GM18507 (cell line): Measurements from ENCODE around the gene HOXA9.

ENCODE experiments used
- DNase-seq: peaks from one replicate; pipeline ENCODE4 v3.0.0; 2011; ENCODE audit warnings: low read depth; ENCODE audit not compliant: insufficient read length; ENCODE audit errors: extremely low spot score
- FAIRE-seq: peaks from 2 replicates; lab custom pipeline; 2011; peaks lifted over from hg19 to GRCh38; lab: Jason Lieb, UNC

HOXA9 gene

DNA sequence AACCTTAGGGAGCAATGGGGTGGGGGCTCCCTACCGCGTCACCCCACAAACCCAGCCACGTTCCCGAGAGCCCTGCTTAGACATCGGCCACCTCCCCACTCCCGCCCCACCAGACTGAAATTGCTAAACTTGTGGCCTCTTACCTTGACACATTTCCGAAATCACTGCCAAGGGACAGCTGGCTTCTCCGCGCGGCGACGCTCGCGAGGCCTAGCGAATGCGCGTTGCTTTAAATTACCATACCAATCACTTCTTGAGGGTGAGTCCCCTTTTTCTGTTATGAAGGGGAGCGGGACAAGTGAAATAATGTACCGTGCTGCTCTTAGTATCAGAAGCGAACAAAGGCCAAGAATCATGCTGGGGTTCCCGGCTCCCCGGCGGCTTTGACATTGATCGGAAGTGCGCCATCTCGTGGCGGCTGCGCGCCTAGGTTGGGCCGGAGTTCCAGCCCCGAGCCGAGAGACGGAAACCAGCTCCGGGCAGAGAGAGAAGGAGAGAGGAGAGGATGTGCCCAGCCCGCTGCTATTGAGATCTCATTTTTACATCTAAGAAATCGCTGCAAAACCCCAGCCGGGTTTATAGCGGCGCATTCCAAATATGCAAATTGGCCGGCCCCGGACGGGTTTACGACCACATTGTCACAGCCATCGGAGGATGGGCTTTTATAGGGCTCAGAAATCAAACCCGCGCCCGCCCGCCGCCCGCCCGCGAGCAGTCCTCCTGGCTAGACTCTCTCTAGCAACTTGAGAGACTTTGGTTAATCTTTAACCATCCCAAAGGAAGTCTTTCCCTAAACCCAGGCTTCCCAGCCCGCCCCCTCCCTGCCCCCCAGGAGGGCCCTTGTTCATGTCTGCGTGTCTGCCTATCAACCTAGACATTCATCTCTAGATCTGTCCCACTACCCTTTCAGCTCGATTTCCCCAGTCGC, 14.4 kb upstream of the HOXA9 start:
- FAIRE-seq (peak; percentile 65), DNase-seq (peak; percentile 53)

DNA sequence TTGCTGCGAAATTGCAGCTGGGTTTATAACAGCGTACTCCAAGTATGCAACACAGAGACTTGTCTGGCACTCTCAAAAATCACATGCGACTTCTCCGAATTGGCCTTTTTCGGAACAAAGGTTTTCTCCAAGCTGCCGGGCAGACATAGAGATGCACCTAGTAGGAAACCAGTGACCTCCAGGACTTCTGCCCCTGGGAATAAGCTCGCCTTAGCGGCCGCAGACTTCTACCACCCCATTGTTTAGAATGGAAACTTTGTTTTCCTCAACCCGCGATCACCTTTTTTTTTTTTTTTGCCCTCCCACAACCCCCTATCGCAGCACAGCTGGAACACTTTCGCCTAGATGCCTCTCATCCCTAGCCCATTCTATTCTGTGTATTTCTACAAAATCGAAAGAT, 13.7 kb upstream of the HOXA9 start:
- DNase-seq, result no peak
- no peak for FAIRE-seq

DNA sequence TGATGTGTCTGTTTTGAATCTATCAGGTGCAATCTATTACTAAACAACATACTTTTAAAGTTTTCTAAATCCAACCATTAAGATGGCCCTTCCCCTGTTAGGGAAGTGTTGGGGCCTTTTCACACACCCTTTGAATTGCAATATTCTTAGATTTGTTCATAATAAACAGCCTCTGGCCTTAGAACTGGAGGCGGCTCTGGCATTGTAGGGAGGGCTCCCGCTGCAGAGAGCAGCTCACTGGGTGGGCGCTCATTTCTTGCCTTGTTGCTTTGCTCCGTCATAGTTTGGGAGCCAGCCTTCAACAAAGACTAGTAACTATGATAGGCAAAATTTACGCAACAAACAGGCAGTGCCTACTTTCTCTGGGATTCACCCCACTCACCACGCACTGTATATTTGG, 13.0 kb upstream of the HOXA9 start:
- no peak for FAIRE-seq
- no peak for DNase-seq

DNA sequence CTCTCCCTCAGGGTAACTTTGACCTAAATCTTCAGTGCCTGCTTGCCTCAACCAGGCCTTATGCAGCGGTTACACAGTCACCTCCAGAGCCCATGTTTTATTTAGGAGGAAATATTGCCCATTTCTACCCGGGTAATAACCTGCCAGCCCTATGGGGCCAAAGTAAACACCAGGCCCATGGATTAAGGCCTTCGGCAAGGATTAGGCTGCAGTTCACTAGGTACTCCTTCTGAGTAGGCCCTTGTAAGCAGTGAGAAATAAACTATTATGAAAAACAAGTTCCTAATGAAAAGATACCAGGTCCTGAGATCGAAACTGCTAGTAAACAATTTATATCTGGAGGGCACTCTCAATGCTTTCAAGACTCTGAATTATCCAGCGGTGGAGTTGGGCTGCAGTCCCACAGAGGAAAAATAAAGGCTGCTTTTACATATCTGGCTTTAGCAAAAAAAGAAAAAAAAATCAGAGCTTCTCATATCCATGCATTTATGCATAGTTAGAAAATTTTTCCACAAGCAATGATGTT, 12.5 kb upstream of the HOXA9 start:
- DNase-seq (no peak), FAIRE-seq (no peak)

DNA sequence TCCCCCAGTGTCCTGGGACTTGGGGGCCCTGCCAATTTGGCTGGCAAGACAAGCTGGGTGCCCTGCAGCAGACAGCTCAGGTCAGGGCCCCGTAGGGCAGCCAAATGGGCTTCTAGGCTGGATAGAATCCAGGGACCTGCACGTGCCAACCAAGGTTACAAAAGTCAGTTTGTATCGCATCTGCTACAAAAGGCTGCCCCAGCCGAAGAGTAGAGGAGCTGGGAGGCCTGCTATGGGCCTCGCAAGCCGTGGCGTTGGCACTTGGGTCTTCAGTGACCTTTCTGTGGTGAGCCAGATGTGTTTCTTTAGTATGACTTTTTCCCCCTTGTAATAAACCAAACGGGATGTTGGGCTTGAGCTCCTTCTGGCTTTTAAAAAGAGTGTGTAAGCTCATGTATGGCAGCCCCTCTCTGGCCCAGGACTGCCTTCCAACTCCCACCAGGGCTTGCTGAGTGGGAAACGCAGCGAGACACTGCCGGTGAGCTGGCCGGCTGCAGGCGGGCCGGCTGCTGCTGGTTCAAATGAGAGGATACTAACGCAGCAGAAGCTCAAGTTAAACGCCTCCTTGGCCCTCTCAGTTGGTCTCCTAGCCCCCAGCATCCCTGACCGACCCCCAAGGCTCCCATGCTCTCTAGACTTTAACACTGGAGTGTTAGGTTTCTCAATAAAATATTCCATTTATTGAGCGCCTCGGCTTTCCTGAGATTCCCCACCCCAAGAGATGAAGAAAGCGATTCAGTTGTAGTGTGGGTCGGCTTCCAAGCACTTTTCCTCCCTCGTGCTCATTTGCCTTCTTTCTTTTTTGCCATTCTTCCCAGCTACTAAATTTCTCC, 11.8 kb upstream of the HOXA9 start:
- no peak for DNase-seq

DNA sequence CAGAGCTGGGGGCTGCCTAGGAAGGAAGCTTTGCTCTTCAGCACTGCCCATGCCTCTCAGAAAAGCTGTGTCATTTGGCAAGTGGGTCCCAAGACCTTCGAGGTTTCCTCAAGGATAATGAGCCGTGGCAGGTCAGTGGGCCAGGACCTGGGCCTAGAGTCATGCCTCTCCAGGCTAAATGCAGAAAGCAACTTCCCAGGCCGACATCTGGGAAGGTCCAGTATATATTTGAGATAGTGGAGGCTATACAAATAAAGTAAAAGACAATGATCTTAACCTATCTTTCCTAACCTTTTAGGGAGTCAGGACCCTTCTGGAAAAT, 11.1 kb upstream of the HOXA9 start:
- FAIRE-seq (no peak), DNase-seq (no peak)

More for the DNA sequence above, 11.8 kb upstream of the HOXA9 start:
- FAIRE-seq, result no peak

DNA sequence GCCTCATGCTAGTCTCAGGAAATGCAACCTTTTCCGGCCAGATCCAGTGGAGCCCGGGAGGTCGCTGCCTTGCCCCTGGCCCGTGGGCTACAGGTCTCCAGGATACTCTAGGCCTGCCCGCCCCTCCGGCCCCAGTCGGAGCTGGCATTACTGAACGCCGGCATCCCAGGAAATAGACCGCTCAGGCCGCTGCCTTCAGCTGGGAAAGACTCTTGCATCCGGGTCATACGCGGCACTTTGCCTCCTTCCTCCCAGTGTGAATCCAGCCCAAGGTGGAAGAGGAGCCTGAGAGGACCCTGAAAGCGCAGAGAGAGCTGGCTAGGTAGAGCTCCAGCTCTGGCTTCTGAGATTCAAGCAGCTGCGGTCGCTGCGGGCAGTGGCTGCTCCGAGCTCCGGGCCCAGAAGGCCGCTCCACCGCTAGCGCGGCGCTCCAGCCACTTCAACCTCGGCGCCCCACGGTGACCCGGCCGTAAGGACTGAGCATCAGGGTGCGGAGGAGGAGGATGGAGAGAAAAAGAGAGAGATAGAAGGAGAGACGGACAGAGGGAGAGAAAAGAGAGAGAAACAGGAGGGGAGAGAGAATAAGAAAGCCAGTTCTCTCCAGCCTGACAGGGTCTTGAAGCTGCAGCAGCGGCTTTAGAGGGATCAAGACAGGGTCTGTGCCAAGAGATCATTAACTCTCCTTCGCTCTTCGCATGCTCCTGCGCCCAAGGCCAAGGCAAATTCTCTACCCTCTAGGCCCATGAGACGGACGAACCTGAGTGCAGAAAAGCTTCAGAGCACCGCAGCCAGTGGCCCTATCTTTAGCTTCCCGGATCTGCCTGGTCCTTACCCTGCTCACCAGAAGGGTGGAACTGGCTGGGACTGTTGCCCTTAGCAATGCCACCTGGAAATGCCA, 10.5 kb upstream of the HOXA9 start:
- DNase-seq (no peak), FAIRE-seq (no peak)

DNA sequence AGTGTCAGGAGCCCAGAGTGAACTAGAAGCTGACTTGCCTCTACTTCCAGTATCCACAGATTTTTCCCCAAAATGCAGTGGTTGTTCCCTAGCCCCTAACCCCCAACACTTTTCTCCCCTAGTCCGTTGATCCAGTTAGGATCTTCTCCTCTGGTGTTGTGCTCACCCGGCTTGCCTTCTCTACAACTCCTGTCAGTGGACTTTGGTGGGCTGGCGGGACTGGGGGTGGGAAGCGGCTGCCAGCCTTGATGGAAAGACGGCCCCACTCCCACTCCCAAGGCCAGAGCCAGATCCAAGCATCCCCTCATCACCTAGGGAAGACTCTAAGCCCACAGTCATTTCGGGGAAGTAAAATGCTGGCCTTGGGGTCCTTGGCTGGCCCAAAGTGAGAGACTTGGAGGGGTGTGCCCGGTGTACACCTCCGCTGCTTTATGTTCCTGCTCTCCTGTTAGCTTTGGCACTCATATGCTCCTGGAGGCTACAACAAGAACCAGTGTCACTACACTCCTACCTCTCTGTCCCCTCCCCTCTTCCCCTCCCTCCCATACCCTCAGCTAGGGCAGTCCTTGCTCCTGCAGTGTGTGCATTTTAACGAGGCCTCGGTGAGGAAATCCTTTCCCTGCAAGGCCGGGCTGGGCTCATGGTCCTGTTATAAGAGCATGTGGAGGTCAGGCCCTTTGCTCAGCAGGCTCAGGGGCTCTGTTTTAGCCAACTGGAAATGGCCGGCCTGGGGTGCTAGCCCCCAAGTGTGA, 9.7 kb upstream of the HOXA9 start:
- no peak for FAIRE-seq
- no peak for DNase-seq

DNA sequence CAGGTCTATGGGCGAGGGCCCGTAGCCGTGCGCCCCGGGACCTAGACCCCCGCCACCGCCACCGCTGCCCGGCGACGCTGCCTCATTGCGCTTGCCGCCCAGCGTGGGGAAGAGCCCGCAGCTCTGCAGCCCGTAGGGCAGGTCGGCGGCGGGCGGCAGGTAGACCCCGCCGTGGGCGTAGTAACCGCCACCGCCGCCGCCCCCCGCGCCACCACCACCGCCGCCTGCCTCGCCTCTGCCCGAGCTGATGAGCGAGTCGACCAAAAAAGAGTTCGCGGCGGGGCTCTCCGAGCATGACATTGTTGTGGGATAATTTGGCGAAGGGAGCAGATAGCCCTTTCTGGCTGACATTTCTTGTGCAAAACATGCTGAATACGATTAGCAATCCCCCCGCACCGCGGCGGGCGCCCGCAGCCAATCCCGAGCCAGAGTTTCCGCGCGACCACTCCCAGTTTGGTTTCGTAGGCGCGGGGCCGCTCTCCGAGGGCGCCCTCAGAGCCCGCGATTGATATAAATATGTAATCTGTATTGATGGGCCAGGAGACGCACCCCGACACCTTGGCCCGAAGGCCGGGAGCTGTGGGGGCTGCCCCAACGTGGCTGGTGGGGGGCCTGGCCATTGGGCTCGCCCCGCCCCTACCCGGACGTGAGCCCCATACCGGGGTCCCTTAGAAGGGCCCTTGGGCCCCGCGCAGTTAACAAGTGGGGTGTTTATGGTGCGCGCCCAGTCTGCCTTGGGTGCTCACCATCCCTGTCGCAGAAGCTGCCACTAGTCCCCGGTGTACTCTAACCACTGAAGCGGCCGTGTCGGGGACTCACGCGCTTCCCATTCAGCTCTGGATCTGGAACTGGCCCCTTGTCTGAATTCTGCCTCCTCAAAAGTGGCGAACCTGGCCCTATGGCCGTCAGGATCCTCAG, 8.9 kb upstream of the HOXA9 start, which contains the start of gene HOXA10:
Gene HOXA10 (minus strand): TSS at position 365 of the 918 bp plus-strand sequence. CDS start 14 bp downstream, at position 351.
- DNase-seq (no peak), FAIRE-seq (no peak)

DNA sequence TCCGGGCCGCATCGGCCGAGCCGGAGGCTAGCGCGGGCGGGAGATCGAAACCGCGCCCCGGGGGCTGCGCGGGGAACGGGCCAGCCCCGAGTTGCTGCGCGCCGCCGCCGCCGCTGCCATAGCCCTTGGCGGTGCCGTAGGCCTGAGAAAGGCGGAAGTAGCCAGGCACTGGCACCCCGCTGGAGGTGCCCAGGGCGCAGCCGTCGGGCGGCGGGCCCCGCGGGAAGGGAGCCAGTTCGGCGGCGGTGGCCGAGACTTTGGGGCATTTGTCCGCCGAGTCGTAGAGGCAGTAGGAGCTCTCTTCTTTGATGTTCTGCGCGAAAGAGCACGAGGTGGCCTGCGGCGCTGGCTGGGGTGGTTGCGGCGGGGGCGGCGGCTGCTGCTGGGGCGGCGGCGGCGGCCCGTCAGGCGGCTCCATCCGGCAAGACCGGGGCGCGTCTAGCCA, 8.2 kb upstream of the HOXA9 start:
- no peak for FAIRE-seq
- DNase-seq, result no peak

DNA sequence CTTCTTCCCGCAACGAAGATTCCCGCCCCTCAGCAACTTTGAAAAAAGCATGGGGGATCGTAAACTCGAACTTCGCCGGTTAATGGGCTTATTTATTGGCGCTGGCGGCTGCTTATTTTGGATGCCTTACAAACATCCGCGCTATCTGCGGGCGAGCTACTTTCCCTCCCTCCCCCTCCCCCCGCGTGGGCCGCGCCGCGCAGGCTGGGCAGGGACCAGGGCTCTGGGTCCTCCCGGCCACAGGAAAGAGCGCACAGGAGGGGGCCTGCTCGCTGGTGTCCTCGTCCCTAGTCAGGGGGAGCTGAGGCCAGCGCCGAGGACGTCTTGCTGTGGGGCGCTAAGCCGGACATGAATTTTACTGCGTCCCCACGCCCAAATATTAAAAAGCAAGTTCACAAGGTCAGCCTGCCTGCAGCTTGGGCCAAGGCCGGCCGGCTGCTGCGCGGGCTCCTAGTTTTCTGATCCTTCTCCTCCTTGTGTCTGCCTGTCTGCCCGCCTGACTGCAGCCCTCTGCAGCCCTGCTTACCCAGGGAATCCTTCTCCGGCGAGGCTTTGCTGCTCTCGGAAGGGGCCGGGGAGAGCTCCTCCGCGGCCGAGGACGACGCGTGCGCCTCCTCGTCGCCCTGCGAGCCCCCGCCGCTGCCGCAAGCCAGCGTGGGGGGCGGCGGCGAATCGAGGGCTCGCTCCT, 7.6 kb upstream of the HOXA9 start:
- DNase-seq (no peak), FAIRE-seq (no peak)

DNA sequence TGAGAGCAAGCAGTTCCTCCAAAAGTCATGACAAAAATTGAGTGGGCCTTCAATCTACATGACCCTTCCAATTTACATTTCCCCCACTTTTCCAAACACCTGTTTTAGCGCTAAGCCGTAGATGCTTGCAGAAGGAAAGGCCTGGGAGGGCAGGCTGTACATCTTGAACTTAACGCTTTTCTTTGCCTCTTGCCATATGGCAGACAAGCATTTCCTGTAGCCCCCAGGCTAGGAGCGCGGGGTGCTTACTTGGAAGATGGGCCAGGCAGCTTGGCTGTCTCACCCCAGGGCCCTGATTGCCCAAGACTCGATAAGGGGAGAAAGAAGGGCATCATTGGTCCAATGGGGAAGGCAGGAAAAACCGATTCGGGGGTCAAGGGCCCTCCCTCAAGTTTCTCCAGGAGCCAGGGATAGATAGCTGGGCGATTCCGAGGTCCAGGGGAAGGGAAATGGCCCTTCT, 7.0 kb upstream of the HOXA9 start:
- no peak for FAIRE-seq
- DNase-seq, result no peak

DNA sequence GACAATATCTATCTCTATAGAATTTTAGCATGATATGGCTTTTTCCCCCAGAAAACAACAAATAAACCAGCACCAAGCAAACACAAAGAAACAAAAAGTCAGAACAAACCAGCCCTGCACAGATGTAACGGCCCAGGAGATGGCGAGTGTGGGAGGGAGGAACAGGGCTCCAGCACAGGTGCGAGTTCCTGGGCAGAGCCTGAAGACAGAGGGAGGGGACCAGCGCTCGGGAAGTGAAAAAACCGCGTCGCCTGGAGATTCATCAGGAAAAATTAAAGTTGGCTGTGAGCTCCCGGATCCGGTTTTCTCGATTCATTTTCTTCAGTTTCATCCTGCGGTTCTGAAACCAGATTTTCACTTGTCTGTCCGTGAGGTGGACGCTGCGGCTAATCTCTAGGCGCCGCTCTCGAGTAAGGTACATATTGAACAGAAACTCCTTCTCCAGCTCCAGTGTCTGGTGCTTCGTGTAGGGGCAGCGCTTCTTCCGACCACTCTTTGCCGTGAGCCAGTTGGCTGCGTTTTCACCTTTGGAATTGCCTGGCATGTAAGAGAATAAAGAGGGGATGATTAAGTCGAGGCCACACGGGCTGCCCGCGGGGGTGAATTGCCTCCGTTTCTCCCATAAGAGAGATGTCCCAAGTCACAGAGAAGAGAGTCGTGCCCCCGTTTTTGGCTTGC, 6.4 kb upstream of the HOXA9 start:
- DNase-seq (no peak), FAIRE-seq (no peak)

DNA sequence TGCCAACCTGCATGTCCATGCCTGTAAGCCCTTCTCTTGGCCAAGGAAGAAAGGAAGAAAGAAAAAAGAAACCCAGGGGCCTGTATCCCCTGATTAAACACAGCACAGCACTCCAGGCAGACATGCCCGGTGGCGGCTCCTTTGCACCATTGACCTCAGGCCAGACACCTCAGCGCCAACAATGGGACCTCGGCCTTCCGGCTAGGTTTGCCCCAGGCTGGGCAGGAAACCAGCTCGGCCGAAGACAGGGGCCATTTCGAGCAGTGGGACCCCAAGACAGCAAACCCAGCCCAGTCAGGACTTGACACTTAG, 5.9 kb upstream of the HOXA9 start:
- no peak for DNase-seq
- FAIRE-seq, result no peak

DNA sequence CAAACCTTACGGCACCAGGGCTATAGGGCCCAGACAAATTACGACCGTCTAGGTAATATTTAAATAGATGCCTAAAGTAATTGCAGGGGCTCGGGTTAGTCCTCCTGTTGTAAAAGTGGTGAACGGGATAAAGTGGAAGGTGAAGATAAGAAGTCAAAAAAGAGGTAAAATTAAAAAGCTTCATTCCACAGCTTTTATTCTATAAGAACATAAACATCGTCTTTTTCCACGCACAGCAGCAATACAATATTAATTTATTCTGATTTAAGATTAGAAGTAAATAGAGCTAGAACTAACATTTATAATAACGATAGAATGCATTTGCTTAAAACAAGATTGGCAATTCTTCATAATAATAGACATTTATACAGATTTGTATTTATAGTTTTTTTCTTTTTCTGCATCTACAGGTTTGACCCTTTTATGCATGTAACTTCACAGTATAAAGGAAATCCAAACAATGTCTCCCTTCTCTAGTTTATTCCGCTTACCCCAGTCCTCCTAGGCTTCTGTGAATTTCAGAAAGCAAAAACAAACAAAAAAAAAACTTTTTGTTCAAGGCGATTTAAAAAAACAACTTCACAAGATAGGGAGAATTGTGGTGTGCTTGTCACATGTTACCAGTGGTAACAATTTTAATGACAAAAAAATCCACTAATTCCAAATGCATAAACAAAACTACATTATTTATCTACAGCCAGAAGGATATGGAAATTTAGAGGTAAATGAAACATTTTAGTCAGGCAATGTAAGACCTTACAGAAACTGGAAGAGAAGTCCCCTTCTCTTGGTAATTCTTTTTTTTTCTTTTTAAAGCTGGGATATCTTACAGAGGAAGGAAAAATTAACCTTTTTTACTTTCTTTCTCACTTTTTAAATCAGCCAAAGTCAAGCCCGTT, 5.3 kb upstream of the HOXA9 start:
- no peak for FAIRE-seq
- DNase-seq, result no peak
